ENCODE data around the gene SCAMP4.
"Not testable (repeated sequence)": the region's sequence is repeated elsewhere in the genome, so short reads cannot be mapped to it uniquely, and the experiment has no call there.

The SCAMP4 gene

DNA sequence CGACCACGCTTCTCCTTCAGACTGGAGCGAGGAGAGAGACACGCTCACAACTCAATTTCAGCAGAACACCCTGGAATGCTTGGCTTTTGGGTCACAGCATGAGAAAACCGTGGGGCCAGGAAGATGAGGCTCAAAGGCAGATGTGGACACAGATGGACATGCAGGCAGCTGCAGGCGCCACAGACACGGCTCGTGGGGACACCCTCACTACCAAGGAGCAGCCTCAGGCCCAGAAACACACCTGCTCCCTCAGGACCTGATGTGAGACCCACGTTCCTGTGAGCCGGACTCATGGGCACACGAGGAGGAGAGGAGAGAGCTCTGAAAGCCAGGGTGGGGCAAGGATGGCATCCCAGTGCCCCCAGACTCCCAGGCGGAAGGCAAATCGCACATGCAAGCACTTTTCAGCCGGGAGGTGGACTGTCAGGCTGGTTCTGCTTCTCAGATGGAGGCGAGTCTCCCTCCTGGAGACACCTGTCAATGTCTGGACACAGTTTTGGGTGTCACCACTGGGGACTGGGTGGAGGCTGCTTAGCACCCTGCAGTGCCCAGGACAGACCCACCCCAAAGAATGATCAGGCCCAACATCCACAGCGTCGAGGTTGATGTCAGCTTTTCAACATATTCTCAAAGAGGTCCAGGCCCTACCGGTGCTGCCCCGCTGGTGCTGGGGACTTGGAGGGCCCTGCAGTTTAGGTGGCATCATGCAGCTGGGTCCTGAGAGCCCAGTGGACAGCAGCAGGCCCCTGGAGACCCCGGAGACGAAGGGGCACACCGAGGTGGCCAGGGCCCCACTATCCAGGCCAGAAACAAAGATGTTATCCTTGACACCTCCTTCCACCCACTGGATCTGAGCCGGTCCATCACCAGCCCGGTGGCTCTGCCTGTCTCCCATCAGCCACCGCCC, 22.2 kb upstream of the SCAMP4 start:
- in situ Hi-C loops (cut with MboI; ENCODE audit: low sequenced_read_pairs) = no loop called here

DNA sequence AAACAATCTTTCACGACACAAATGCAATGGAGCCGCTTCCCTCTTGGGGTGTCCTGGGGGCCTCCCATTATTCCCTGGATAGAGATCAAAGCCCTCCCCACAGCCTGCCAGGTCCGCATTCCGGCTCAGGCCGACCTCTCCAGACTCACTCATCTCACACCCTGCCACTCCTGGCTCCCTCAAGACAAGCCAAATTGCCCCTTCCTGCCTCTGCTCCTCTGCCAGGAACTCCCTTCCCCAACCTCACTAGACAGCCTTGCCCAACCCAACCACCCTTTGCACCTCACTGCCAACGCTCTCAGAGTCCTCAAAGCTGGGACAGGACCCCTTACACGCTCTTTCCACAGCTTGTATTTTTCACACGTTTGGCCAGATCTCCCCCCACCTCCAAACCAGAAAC, 21.4 kb upstream of the SCAMP4 start:
- in situ Hi-C loops (cut with MboI; ENCODE audit: low sequenced_read_pairs) = no loop called here

DNA sequence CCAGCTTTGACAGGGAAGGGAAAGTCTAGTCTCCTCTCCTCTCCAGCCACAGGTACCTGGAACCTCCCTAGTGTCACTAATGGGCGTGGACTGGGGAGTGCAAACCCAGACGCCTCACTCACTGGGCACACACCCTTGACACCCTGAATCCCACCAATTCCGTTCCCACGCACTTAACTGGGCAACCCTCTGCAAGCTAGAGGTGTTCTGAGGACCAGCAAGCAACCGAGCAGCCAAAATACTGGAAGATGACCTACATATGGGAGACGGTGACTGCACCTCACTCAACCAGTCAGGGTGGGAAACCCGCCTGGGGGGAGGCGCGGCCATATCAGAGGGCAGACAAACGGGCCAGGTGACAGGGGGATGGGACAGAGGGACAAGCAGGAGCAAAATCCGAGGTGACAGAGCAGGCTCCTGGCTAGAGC, 20.9 kb upstream of the SCAMP4 start:
- in situ Hi-C loops (cut with MboI; ENCODE audit: low sequenced_read_pairs) = no loop called here

DNA sequence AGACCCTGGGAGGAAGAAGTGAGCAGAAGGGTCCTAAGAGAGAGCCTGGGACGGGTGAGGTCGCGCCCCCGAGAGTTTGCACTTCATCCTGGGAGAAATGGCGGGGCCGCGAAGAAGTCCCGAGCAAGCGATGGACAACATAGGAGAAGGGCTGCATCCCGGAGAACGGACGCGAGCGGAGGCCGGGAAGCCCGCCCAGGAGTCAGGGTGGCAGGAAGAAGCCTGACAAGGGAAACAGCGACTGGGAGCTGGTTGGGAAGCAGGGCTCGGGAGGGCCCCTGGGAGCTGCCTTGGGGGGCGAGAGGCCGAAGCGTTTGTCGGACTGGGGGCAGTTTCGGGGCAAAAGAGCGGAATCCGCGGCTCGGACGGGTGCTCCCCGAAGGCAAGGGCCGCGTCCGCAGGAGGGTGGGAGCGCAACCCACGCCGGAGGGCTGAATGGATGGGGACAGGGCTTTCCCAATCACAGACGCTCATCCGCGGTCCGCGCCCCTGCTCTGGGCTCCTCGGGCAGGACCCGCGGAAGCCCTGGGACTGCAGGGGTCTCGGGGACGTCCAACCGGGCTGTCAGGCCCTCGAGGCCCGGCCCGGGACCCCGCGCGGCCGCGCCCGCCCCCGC, 20.4 kb upstream of the SCAMP4 start:
- in situ Hi-C loops (cut with MboI; ENCODE audit: low sequenced_read_pairs) = no loop called here

DNA sequence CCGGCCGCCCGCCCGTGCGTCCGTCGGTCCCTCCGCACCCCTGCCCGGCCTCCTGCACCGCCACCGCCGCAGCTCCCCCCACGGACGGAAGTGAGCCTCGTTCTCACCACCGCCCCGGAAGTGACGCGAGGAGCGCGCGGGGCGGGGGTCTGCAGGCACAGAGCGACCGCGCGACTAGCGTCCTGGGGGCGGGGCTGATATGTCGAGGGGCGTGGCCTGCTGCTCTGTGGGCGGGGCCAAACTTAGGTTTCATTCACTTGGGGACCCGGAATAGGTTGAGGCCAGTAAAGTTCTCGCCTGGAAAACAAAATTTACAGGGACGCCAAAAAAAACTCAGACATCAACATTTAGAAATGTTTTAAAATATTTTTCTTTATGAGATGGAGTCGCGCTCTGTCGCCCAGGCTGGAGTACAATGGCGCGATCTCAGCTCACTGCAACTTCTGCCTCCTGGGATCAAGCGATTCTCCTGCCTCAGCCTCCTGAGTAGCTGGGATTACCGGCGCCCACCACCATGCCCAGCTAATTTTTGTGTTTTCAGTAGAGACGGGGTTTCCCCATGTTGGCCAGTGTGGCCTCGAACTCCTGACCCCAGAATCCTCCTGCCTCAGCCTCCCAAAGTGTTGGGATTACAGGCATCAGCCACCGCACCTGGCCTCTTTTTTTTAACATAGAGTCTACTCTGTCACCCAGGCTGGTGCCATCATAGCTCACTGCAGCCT, 19.6 kb upstream of the SCAMP4 start, which contains the start of gene ABHD17A:
ABHD17A (minus strand) TSS at position 99 of the 722 bp plus-strand sequence. CDS start 3,930 bp downstream, outside the sequence.
- in situ Hi-C loops (cut with MboI; ENCODE audit: low sequenced_read_pairs) = not testable (repeated sequence)

DNA sequence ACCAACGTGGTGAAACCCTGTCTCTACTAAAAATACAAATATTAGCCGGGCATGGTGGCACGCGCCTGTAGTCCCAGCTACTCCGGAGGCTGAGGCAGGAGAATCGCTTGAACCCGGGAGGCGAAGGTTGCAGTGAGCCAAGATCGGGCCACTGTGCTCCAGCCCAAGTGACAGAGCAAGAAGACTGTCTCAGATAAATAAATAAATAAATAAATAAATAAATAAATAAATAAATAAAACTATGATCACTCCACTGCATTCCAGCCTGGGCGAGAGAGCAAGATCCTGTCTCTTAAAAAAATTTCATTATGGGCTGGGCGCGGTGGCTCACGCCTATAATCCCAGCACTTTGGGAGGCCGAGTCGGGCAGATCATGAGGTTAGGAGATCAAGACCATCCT, 18.8 kb upstream of the SCAMP4 start:
- in situ Hi-C loops (cut with MboI; ENCODE audit: low sequenced_read_pairs) = not testable (repeated sequence)

DNA sequence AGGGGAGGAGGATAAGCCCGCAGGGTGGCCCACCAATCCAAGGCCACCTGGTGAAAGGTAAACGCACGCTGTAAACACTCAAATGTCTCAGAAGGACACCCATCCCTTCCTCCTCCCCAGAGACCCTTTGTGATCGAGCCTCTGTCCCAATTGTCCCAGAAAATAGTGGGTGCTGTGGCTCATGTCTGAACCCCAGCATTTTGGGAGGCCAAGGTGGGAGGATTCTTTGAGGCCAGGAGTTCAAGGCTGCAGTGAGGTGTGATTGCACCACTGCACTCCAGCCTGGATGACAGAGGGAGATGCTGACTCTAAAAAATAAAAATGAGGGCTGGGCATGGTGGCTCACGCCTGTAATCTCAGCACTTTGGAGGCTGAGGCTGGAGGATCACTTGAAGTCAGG, 16.8 kb upstream of the SCAMP4 start:
- in situ Hi-C loops (cut with MboI; ENCODE audit: low sequenced_read_pairs) = no loop called here

DNA sequence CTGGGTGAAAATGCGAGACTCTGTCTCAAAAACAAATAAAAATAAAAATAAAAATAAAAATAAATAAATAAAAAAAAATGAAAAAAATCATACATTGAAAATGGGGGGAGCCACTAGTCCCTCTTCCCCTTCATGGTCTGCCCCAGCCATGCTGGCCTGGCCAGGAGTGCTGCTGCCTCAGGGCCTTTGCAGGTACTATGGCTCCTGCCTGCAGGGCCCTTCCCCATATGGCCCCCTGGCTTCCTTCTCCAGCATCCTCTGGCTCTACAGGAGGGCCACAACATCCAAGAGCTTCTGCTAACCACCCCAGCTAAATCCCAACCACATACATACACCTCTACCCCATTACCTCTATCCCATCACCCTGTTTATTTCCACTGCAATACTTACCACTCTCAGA, 15.3 kb upstream of the SCAMP4 start:
- in situ Hi-C loops (cut with MboI; ENCODE audit: low sequenced_read_pairs) = no loop called here

DNA sequence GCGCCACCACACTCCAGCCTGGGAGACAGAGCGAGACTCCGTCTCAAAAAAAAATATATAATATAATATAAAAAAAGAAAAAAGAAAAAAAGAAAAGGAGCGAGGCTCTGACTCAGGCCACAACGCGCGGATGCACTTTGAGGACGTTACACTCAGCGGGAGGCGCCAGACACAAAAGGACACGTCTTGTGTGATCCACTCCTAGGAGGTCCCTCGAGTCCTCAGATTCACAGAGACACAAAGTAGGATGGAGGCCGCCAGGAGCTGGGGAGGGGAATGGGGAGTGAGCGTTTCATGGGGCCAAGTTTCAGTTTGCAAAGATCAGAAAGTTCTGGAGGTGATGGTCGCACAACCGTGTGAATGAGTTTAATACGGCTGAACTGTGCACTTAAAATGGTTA, 11.4 kb upstream of the SCAMP4 start:
- in situ Hi-C loops (cut with MboI; ENCODE audit: low sequenced_read_pairs) = no loop called here

DNA sequence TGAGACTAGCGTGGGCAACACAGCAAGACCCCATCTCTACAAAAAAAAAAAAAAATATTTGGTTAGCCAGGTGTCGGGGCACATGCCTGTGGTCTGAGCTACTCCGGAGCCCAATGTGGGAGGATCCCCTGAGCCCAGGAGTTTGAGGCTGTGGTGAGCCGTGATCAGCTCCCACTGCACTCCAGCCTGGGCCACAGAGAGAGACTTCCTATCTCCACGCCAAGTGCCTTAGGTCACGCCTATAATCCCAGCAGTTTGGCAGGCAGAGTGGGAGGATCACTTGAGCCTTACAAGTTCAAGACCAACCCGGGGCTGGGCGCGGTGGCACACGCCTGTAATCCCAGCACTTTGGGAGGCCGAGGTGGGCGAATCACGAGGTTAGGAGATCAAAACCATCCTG, 8.7 kb upstream of the SCAMP4 start:
- in situ Hi-C loops (cut with MboI; ENCODE audit: low sequenced_read_pairs) = no loop called here

DNA sequence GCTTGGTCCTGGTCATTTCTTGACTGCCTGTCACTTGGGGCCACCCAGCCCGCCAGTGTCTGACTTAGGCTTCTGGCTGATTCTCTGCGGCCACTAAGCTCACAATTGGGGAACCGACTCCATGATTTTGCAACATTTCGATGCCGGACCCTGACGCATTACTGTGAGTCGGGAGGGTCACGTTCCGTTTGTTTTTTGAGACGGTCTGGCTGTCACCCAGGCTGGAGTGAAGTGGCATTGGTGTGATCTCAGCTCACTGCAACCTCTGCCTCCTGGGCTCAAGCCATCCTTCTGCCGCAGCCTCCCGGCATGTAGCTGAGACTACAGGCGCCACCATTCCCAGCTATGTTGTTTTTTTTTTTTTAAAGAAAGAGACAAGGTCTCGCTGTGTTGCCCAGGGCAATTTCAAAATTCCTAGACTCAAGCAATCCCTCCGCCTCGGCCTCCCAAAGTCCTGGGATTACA, 3.2 kb upstream of the SCAMP4 start:
- in situ Hi-C loops (cut with MboI; ENCODE audit: low sequenced_read_pairs) = no loop called here

DNA sequence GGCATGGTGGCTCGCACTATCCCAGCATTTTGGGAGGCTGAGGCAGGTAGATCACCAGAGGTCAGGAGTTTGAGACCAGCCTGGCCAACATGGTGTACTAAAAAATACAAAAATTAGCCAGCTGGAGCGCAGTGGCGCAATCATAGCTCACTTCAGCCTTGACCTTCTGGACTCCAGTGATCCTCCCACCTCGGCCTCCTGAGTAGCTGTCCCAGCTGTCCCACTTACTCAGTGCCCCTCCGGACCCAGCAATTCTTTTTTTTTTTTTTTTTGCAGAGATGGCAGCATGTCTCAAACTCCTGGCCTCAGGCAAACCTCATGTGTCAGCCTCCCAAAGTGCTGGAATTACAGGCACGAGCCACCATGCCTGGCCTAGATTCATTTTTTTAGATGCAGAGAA, 2.3 kb upstream of the SCAMP4 start:
- in situ Hi-C loops (cut with MboI; ENCODE audit: low sequenced_read_pairs) = no loop called here

DNA sequence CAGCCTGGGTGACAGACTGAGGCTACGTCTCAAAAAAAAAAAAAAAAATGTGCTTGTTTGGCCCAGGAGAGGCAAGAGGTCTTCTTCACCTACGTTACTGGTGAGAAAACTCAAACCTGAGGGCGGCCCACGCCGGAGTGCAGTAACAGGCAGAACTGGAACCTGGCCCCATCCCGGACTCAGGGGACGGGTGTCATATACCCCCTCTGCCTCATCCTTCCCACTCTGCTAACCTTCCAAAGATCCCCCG, 414 bp upstream of the SCAMP4 start:
- in situ Hi-C loops (cut with MboI; ENCODE audit: low sequenced_read_pairs) = no loop called here

DNA sequence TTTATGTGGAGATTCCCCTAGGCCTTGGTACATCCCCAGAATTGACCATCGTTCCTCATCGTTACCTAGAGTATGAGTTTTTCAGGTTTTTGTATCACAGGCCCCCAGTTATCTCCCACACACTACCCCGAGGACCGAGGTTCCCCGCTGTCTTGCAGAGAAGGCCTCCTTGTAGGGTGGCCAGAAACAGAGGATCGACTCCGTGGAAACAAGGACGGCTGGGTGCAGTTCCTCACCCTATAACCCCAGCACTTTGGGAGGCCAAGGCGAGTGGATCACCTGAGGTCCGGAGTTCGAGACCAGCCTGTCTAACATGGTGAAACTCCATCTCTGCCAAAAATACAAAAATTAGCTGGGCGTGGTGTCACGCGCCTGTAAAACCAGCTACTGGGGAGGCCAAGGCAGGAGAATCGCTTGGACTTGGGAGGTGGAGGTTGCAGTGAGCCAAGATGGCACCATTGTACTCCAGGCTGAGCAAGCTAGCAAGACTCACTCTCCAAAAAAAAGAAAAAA, 720 bp downstream of the SCAMP4 start:
- in situ Hi-C loops (cut with MboI; ENCODE audit: low sequenced_read_pairs) = no loop called here

DNA sequence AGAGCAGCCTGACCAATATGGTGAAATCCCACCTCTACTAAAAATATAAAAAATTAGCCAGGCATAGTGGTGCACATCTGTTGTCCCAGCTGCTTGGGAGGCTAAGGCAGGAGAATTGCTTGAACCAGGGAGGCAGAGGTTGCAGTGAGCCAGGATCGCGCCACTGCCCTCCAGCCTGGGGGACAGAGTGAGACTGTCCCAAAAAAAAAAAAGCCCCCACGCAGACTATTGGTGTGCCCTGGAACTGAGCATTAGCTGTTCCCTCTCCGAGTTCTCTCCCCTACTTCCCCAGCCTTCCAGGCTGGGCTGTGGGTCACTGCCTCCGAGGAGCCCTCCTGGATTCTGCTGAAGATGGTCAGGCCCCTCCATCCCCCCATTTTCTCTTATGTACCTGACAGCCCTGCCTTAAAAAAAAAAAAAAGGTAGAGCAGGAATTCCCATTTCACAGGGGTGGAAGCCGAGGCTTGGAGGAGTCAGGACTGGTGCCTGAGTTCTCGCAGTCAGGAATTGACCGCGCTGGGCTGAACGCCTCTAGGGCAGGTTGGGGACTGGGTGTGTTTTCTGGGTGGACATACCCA, 1.9 kb downstream of the SCAMP4 start:
- in situ Hi-C loops (cut with MboI; ENCODE audit: low sequenced_read_pairs) = no loop called here

DNA sequence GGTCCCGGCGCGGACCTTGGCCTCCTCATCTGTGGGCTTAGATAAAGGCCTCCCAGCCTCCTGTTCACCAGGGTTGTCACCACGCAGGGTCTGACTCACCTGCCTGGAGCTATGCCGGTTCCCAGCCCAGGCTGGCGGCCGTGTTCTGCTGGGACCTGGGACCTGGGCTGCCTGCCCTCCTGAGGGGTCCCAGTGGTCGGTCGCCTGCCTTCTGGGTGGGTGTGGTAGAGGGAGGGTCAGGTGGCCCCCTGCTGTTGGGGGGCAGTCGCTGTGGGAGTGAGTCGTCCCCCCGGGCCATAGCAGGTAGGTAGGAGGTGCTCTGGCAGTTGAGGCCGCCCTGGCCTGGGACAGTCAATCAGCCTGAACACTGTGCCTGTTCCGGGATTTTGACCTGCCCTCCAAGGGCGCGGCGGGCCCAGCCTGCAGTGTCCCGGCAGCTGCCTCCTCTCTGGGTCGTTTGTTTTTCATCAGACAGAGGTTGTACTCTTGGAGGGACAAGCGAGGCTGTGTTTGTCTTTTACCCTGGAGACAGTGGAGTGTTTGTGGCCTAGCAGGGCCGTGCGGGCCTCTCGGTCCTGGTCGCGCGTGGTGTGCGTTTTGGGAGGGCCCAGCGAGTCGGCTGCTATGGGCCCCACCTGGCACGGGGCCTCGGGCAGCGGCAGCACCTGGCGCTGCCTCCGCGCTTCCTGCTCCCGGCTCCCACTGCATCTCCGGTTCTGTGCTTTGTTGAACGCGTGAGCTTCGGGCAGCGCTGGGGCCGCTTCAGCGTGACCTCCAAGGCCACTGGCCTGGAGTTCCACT, 2.6 kb downstream of the SCAMP4 start:
- in situ Hi-C loops (cut with MboI; ENCODE audit: low sequenced_read_pairs) = no loop called here

DNA sequence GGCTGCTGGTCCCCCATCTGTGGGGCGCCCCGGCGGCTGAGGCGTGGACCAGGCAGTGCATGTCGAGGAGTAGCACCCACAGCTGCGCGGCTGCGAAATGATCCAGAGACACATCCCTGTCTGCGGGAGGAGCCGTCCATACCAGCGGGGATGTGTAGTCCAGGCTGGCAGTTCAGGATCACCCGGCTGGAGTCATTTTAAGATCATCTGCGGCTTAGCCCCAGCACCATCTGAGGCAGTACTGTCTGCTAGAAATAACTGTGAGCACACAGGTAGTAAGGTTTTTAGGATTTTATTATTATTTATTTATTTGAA, 3.1 kb downstream of the SCAMP4 start:
- in situ Hi-C loops (cut with MboI; ENCODE audit: low sequenced_read_pairs) = no loop called here

DNA sequence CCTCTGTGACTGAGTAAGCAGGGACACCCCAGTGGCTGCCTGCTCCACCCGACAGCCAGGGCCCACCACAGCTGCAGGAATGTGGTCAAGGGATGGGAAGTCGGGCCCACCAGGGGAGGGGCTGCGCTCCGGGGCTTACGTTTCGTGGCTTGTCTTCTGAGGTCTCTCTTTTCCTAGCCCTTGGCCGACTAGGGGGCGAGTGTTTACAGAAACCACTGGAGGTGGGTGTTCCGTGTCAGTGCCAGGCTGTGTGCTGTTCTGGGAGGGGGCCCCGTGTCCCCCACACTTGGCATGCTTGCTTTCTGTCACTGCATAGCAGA, 4.5 kb downstream of the SCAMP4 start:
- in situ Hi-C loops (cut with MboI; ENCODE audit: low sequenced_read_pairs) = no loop called here

DNA sequence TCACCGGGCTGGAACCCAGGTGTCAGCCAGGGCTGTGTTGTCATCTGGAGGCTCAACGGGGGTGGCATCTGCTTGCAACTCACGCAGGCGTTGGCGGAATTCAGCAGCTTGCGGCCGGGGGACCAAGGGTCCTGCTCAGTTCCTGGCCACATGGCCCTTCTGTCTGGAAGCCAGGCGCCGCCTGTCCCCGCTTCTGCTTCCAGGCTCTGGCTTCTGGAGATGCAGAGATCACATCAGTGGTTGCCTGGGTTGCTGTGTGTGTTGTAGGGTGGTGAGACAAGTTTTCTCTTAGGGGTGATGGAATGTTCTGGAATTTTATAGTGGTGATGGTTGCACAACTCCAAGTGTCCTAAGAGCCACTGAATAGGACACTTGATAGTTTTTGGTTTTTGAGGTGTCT, 5.0 kb downstream of the SCAMP4 start:
- in situ Hi-C loops (cut with MboI; ENCODE audit: low sequenced_read_pairs) = no loop called here

DNA sequence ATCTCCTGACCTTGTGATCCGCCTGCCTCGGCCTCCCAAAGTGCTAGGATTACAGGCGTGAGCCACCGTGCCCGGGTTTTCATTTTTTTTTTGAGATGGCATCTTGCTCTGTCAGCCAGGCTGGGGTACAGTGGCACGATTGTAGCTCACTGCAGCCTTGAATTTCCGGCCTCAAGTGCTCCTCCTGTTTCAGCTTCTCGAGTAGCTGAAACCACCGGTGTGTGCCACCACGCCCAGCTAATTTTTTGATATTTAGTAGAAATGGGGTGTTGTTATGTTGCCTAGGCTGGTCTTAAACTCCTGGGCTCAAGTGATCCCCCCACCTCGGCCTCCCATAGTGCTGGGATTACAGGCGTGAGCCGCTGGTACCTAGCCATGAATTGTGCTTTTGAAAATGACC, 5.9 kb downstream of the SCAMP4 start:
- in situ Hi-C loops (cut with MboI; ENCODE audit: low sequenced_read_pairs) = no loop called here

DNA sequence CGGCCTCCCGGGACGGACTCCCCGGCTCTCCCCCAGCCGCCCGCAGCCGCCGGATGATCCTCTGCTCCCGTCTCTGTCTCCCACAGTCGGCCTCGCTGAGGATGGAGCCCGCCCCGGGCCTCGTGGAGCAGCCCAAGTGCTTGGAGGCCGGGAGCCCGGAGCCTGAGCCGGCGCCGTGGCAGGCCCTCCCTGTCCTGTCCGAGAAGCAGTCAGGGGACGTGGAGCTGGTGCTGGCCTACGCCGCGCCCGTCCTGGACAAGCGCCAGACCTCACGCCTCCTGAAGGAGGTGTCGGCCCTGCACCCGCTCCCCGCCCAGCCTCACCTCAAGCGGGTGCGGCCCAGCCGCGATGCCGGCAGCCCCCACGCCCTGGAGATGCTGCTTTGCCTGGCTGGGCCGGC, 6.8 kb downstream of the SCAMP4 start:
- in situ Hi-C loops (cut with MboI; ENCODE audit: low sequenced_read_pairs) = no loop called here
